K562 (cell line): ENCODE data around the gene AIG1. TPM values are rescaled to one million over a fixed set of nuclear protein-coding genes. Genes with fewer than 3 reads are reported as not detected.

ENCODE experiments used
- ATAC-seq: fragments of 200-7000 bp; cut with Tn5 transposase; 3 replicates; pipeline ENCODE4 v1.9.1; 2020; ENCODE audit warnings: moderate library complexity
- BruUV-seq: library from RNA; stranded (reverse); fragments of 400-500 nt; replicated peaks from 2 replicates; lab custom pipeline; 2021; lab: Mats Ljungman, UMichigan
- CTCF ChIA-PET: fragments of 300-600 bp; formaldehyde crosslinking; extraction: SDS; loops from one replicate; lab custom pipeline; 2021; ENCODE audit warnings: low intra/inter-chr PET ratio; lab: Yijun Ruan, JAX
- POLR2A ChIA-PET: fragments of 300-600, 350-650 bp; sonication (Branson Sonifier 250); formaldehyde crosslinking; extraction: SDS; loops from one replicate; lab custom pipeline; 2021; ENCODE audit warnings: antibody characterized with exemption, inconsistent platforms; lab: Yijun Ruan, JAX
- DNase-seq, 4 experiments: peaks; one replicate each; pipeline versions ENCODE4 v3.0.0 to v3.0.0-alpha.2; 2011 to 2018; ENCODE audit warnings: low spot score in 3 of 4, mixed read lengths in 3 of 4; ENCODE audit errors: extremely low read depth in 1 of 4
- FAIRE-seq: peaks from 2 replicates; lab custom pipeline; 2011; peaks lifted over from hg19 to GRCh38; lab: Jason Lieb, UNC
- H2AFZ ChIP-seq: 2 replicates; pipeline ENCODE4 v1.6.0; 2011; ENCODE audit warnings: low read depth, low read length, control low read depth, inconsistent platforms
- H3K27ac ChIP-seq: fragments of 200-600 bp; 3 replicates; pipeline ENCODE4 v1.8.0; 2011; ENCODE audit warnings: low read depth, mild to moderate bottlenecking, control low read depth, inconsistent platforms, low read length, moderate library complexity, mixed read lengths; ENCODE audit errors: extremely low read depth
- H3K27me3 ChIP-seq, 2 experiments: fragments of 300-600 bp in 1 of 2; 2 replicates in 1 of 2; 3 replicates in 1 of 2; pipeline versions ENCODE4 v1.6.0 to v1.8.0; 2011; ENCODE audit warnings: inconsistent platforms in 2 of 2, low read length in 2 of 2, mild to moderate bottlenecking in 1 of 2, mixed read lengths in 1 of 2, moderate library complexity in 1 of 2; ENCODE audit not compliant: control insufficient read depth in 2 of 2, insufficient read depth in 2 of 2
- H3K36me3 ChIP-seq: fragments of 300-600 bp; 3 replicates; pipeline ENCODE4 v1.8.0; 2011; ENCODE audit warnings: mild to moderate bottlenecking, low read length, inconsistent platforms; ENCODE audit not compliant: control insufficient read depth, insufficient read depth
- H3K4me1 ChIP-seq, 2 experiments: fragments of 200-600 bp in 1 of 2; replicated peaks in 1 of 2; 2 replicates in 1 of 2; 3 replicates in 1 of 2; pipeline versions ENCODE4 v1.5.1 to v1.8.0; 2011; ENCODE audit warnings: inconsistent platforms in 2 of 2, low read length in 2 of 2, mild to moderate bottlenecking in 1 of 2, mixed read lengths in 1 of 2, moderate library complexity in 1 of 2; ENCODE audit not compliant: control insufficient read depth in 2 of 2, insufficient read depth in 2 of 2
- H3K4me2 ChIP-seq: 2 replicates; pipeline ENCODE4 v1.6.1; 2011; ENCODE audit warnings: low read length, control low read depth, inconsistent platforms, mixed read lengths; ENCODE audit not compliant: insufficient read depth
- H3K4me3 ChIP-seq: fragments of 200-600 bp; sonication (generic), shearing (Covaris generic); 2 replicates; pipeline ENCODE4 v1.5.1; 2016; ENCODE audit warnings: control low read depth, inconsistent platforms
- H3K79me2 ChIP-seq: fragments of 200-600 bp; 3 replicates; pipeline ENCODE4 v1.8.0; 2011; ENCODE audit warnings: low read length, inconsistent platforms; ENCODE audit not compliant: control insufficient read depth, insufficient read depth
- H3K9ac ChIP-seq, 2 experiments: 2 replicates each; pipeline versions ENCODE4 v1.6.0 to v1.6.1; 2011; ENCODE audit warnings: low read depth in 2 of 2, low read length in 2 of 2, control low read depth in 1 of 2, inconsistent platforms in 1 of 2, mild to moderate bottlenecking in 1 of 2, mixed read lengths in 1 of 2; ENCODE audit not compliant: insufficient read depth in 1 of 2
- H3K9me1 ChIP-seq: one replicate; pipeline ENCODE4 v1.6.0; 2011; ENCODE audit warnings: inconsistent platforms, mild to moderate bottlenecking, low read length, moderate library complexity; ENCODE audit not compliant: control insufficient read depth, insufficient read depth
- H3K9me3 ChIP-seq: replicated peaks from 2 replicates; pipeline ENCODE4 v1.5.1; 2011; ENCODE audit warnings: low read depth, low read length, inconsistent platforms; ENCODE audit not compliant: control insufficient read depth, insufficient read depth
- H4K20me1 ChIP-seq: replicated peaks from 2 replicates; pipeline ENCODE4 v1.6.1; 2011; ENCODE audit warnings: low read length, inconsistent platforms, mixed read lengths; ENCODE audit not compliant: control insufficient read depth, insufficient read depth
- ARHGAP35 ChIP-seq: fragments of 450-650 bp; IDR thresholded peaks from 2 replicates; pipeline ENCODE4 v1.6.1; 2018; ENCODE audit not compliant: partially characterized antibody
- CEBPG ChIP-seq, 3 experiments: fragments of 200-800 bp in 1 of 3; sonication (Bioruptor generic) in 1 of 3; sonication (generic) in 1 of 3; formaldehyde crosslinking in 1 of 3; IDR thresholded peaks in 2 of 3; conservative IDR thresholded peaks in 1 of 3; 2 replicates each; pipeline versions ENCODE4 v1.6.1 to v1.8.0; 2016 to 2022; ENCODE audit warnings: missing compliant biosample characterization in 2 of 3, missing genetic modification characterization in 2 of 3, mild to moderate bottlenecking in 1 of 3, missing genetic modification reagents in 1 of 3
- DNMT1 ChIP-seq: fragments of 450-650 bp; IDR thresholded peaks from 2 replicates; pipeline ENCODE4 v1.6.1; 2016; ENCODE audit warnings: antibody characterized with exemption, mild to moderate bottlenecking
- HIVEP1 ChIP-seq: fragments of 250-450 bp; sonication (Bioruptor Pico); IDR thresholded peaks from 2 replicates; pipeline ENCODE4 v1.4.0; 2020; ENCODE audit warnings: mild to moderate bottlenecking
- MCM2 ChIP-seq: fragments of 450-650 bp; IDR thresholded peaks from 2 replicates; pipeline ENCODE4 v1.6.1; 2017; ENCODE audit warnings: low read depth, mild to moderate bottlenecking
- ZNF175 ChIP-seq: fragments of 200-800 bp; sonication (Bioruptor generic); IDR thresholded peaks from 2 replicates; pipeline ENCODE4 v1.6.1; 2016; ENCODE audit warnings: low read depth, mild to moderate bottlenecking, missing genetic modification characterization, missing compliant biosample characterization
- ZNF668 ChIP-seq: fragments of 250-450 bp; sonication (Bioruptor Pico); IDR thresholded peaks from 2 replicates; pipeline ENCODE4 v1.8.0; 2022; ENCODE audit warnings: mild to moderate bottlenecking, inconsistent platforms
- WGBS: fragments of 100-300 bp; shearing (Covaris generic); methylation state at CpG from one replicate; pipeline ENCODE4 v1.1.6; 2016; ENCODE audit warnings: low coverage, mixed read lengths; ENCODE audit not compliant: insufficient coverage; ENCODE audit errors: missing lambda C conversion rate; 5-methylcytosine and 5-hydroxymethylcytosine counted together
- in situ Hi-C: fragments of 300-500 bp; cut with MboI; formaldehyde crosslinking; loops from 4 replicates; pipeline ENCODE4 v1.15.0; 2018; ENCODE audit warnings: inconsistent platforms, mixed read lengths
- intact Hi-C: fragments of 100-400 bp; cut with micrococcal nuclease; formaldehyde crosslinking; loops from 2 replicates; pipeline ENCODE4 v1.14.2; 2022
- polyA plus RNA-seq, 8 experiments: library from polyadenylated mRNA; depleted of rRNA in 4 of 8; stranded (reverse) in 5 of 8; unstranded in 3 of 8; fragments of >200 nt; fragmentation: Nextera tagmentation in 2 of 8; fragmentation: Illumina TruSeq in 1 of 8; extraction: Ambion mirVana in 2 of 8; extraction: Trizol in 1 of 8; gene quantifications; 2 replicates each; pipeline versions ENCODE4 v1.2.1 to v1.2.3, GENCODE V29; 2011 to 2014; ENCODE audit warnings: inconsistent platforms in 1 of 8, missing spikeins in 1 of 8
- total RNA-seq, 7 experiments: library from RNA; depleted of rRNA in 6 of 7; stranded (reverse); fragments of >200 nt in 6 of 7; fragmentation: Illumina TruSeq in 2 of 7; extraction: Trizol in 2 of 7; gene quantifications; 2 replicates each; pipeline versions ENCODE4 v1.2.1 to v1.2.3, GENCODE V29; 2011 to 2021; ENCODE audit warnings: low replicate concordance in 1 of 7
- TF ChIP-seq, protein P1 (sequence below): IDR thresholded peaks from 2 replicates; pipeline ENCODE4 v1.6.1; 2011; ENCODE audit warnings: borderline replicate concordance, low read depth, mild to moderate bottlenecking, moderate library complexity, low read length; ENCODE audit not compliant: insufficient read depth, poor library complexity, severe bottlenecking
- TF ChIP-seq, protein P2 (sequence below): fragments of 250-450 bp; sonication (Bioruptor Pico); IDR thresholded peaks from 2 replicates; pipeline ENCODE4 v1.5.1; 2021; ENCODE audit warnings: mild to moderate bottlenecking
- TF ChIP-seq, protein P3 (sequence below): IDR thresholded peaks from 3 replicates; pipeline ENCODE4 v1.6.1; 2011; ENCODE audit warnings: borderline replicate concordance, mild to moderate bottlenecking, moderate library complexity; ENCODE audit not compliant: insufficient read length; ENCODE audit errors: extremely low read depth

The AIG1 gene
- total and polyA plus RNA-seq, 9 of the 15 experiments (the other 6 are each of a cell fraction or from before 2014, with no cell fraction given): 74.8 to 333 (median 127) TPM

DNA sequence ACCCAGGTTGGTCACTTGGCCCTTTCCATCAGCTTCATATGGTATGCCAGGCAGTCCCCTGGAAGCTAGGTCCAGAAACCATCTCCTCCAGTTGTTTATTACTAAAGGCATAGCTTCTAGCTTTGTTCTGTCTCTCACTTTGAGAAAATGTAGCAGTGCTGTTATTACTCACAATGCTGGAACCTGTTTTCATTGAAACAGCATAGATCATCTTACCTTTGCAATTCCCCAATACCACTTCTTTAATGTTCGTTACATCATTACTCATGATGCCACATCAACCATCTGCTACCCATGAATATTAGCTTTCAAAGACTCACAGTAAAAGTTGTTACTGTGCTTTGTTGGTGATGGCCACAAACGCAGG lies 301.5 kb downstream of the AIG1 start (continued):
- TF ChIP-seq, protein P1, sequence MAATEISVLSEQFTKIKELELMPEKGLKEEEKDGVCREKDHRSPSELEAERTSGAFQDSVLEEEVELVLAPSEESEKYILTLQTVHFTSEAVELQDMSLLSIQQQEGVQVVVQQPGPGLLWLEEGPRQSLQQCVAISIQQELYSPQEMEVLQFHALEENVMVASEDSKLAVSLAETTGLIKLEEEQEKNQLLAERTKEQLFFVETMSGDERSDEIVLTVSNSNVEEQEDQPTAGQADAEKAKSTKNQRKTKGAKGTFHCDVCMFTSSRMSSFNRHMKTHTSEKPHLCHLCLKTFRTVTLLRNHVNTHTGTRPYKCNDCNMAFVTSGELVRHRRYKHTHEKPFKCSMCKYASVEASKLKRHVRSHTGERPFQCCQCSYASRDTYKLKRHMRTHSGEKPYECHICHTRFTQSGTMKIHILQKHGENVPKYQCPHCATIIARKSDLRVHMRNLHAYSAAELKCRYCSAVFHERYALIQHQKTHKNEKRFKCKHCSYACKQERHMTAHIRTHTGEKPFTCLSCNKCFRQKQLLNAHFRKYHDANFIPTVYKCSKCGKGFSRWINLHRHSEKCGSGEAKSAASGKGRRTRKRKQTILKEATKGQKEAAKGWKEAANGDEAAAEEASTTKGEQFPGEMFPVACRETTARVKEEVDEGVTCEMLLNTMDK: no peak

DNA sequence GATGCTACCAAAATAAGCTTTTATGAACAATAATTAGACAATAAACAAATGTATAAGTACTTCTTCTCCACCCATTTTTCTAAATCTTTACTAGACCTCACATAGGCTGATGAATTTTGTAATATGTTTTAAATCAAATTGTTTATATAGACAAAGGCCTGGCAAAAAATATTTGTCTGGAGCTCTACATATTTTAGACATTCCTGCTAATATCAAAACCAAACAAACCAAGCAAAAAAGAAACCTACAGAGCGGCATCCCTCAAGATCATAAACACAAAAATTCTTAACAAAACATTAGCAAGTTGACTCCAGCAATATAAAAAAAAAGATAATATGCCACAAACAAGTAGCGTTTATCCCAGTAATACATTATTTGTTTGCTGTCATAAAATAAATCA lies 302.6 kb downstream of the AIG1 start:
- in situ Hi-C loops (no loop called here), intact Hi-C loops (no loop called here)
- H3K4me1 ChIP-seq: no peaks in the 10 kb centered on the region
- H3K27me3 ChIP-seq: peaks cover 5 to 8% of the 10 kb centered on the region in 2 experiments; a peak in 3 of 5 replicates
- H3K79me2 ChIP-seq: no peaks in the 10 kb centered on the region
- BruUV-seq: no TSS peak
- H3K9me1 ChIP-seq: no peaks in the 10 kb centered on the region
- DNase-seq (no peak), FAIRE-seq (no peak), ATAC-seq (no peak)
- H4K20me1 ChIP-seq: no peaks in the 10 kb centered on the region
- H3K9me3 ChIP-seq: no peaks in the 10 kb centered on the region
- no peak overlapping the region for H3K9ac ChIP-seq
- 0% methylated on average over 2 of the region's 2 CpGs for WGBS
- H3K4me3 ChIP-seq: no peak overlapping the region
- ChIA-PET POLR2A (no interaction called here), CTCF (no interaction called here)
- no peak overlapping the region for H3K27ac ChIP-seq
- no peaks in the 10 kb centered on the region for H3K36me3 ChIP-seq
- TF ChIP-seq, protein P2, sequence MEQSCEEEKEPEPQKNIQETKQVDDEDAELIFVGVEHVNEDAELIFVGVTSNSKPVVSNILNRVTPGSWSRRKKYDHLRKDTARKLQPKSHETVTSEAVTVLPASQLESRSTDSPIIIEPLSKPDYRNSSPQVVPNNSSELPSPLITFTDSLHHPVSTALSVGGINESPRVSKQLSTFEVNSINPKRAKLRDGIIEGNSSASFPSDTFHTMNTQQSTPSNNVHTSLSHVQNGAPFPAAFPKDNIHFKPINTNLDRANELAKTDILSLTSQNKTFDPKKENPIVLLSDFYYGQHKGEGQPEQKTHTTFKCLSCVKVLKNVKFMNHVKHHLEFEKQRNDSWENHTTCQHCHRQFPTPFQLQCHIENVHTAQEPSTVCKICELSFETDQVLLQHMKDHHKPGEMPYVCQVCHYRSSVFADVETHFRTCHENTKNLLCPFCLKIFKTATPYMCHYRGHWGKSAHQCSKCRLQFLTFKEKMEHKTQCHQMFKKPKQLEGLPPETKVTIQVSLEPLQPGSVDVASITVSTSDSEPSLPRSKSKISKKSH (CRISPR knock-in tag): no peak
- TF ChIP-seq ARHGAP35 (no peak), HIVEP1 (CRISPR knock-in tag) (no peak), ZNF175 (CRISPR knock-in tag) (no peak), MCM2 (no peak), CEBPG (CRISPR knock-in tag; IDR thresholded peaks at IDR 0.05) (no peak), CEBPG (tag; conservative IDR thresholded peaks at IDR 0.05 in 1 of 2, IDR thresholded peaks at IDR 0.05 in 1 of 2) (no peak), ZNF668 (no peak), DNMT1 (no peak)
- TF ChIP-seq, protein P3, sequence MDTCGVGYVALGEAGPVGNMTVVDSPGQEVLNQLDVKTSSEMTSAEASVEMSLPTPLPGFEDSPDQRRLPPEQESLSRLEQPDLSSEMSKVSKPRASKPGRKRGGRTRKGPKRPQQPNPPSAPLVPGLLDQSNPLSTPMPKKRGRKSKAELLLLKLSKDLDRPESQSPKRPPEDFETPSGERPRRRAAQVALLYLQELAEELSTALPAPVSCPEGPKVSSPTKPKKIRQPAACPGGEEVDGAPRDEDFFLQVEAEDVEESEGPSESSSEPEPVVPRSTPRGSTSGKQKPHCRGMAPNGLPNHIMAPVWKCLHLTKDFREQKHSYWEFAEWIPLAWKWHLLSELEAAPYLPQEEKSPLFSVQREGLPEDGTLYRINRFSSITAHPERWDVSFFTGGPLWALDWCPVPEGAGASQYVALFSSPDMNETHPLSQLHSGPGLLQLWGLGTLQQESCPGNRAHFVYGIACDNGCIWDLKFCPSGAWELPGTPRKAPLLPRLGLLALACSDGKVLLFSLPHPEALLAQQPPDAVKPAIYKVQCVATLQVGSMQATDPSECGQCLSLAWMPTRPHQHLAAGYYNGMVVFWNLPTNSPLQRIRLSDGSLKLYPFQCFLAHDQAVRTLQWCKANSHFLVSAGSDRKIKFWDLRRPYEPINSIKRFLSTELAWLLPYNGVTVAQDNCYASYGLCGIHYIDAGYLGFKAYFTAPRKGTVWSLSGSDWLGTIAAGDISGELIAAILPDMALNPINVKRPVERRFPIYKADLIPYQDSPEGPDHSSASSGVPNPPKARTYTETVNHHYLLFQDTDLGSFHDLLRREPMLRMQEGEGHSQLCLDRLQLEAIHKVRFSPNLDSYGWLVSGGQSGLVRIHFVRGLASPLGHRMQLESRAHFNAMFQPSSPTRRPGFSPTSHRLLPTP: no peak
- H3K4me2 ChIP-seq: no peak overlapping the region
- H2AFZ ChIP-seq: no peak overlapping the region
